GM12874 (cell line): ENCODE data around the gene NSFL1C.

ENCODE experiments used
- TF ChIP-seq, protein P1 (sequence below): IDR thresholded peaks from 2 replicates; pipeline ENCODE4 v1.5.1; 2011; ENCODE audit warnings: low read depth, mild to moderate bottlenecking, control low read depth, low read length, moderate library complexity; ENCODE audit not compliant: insufficient read depth

Gene NSFL1C

DNA sequence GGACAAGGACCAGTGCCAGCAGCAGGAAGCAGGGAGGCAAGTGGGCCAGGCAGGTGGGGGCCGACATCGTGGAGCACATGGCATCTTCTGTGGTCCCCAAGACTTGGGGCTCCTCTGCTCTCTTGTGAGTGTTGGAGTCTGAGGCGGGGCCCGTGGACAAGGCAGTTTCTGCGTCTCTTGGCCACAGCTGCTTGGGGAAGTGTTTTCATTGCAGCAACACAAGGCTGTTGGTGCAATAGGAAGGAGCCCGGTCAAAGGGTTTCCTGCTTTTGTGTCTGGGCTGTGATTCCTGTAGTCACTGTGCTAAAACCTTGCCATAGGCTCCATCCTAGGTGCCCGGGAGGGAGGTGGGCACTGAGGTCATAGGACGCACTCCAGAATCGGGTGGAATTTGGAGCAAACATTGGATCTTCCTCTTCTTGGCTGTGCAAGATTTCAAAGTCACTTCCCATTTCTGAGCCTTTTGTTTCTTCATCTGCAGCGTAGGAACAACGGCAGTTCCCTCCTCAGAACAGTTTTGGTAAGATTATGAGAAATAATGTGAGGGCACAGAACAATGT is 24.7 kb upstream of the NSFL1C start, which contains the start of gene SIRPB2:
Gene SIRPB2, minus strand, starts transcription at position 140 of the 560 bp plus-strand sequence. Its CDS starts 61 bp downstream, at position 79.
- TF ChIP-seq, protein P1, sequence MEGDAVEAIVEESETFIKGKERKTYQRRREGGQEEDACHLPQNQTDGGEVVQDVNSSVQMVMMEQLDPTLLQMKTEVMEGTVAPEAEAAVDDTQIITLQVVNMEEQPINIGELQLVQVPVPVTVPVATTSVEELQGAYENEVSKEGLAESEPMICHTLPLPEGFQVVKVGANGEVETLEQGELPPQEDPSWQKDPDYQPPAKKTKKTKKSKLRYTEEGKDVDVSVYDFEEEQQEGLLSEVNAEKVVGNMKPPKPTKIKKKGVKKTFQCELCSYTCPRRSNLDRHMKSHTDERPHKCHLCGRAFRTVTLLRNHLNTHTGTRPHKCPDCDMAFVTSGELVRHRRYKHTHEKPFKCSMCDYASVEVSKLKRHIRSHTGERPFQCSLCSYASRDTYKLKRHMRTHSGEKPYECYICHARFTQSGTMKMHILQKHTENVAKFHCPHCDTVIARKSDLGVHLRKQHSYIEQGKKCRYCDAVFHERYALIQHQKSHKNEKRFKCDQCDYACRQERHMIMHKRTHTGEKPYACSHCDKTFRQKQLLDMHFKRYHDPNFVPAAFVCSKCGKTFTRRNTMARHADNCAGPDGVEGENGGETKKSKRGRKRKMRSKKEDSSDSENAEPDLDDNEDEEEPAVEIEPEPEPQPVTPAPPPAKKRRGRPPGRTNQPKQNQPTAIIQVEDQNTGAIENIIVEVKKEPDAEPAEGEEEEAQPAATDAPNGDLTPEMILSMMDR: no peak

DNA sequence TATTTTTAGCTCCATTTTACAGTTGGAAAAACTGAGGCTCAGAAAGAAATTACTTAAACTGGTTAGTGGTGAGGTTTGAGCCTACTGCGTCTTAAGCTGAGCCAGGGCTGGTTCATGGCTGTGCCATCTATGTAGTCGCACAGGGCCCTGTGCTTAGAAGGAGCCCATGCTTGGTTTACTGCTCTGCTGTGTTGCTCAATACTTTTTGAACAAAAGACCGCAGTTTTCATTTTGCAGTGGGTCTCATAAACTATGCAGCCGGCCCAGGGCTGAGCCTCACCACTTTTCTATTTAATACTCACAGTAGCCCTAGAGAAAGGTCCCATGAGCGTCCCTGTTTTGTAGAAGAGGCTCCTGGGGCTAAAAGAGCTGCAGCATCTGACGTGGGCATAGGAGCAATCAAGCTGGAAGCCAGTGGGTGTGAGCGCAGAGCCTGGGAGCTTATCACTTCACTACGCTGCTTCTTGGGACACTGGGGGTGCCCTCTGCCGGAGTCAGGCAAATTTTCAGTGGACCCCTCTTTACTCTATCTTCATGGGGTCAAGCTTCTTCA is 24.1 kb upstream of the NSFL1C start:
- TF ChIP-seq, protein P1: no peak

DNA sequence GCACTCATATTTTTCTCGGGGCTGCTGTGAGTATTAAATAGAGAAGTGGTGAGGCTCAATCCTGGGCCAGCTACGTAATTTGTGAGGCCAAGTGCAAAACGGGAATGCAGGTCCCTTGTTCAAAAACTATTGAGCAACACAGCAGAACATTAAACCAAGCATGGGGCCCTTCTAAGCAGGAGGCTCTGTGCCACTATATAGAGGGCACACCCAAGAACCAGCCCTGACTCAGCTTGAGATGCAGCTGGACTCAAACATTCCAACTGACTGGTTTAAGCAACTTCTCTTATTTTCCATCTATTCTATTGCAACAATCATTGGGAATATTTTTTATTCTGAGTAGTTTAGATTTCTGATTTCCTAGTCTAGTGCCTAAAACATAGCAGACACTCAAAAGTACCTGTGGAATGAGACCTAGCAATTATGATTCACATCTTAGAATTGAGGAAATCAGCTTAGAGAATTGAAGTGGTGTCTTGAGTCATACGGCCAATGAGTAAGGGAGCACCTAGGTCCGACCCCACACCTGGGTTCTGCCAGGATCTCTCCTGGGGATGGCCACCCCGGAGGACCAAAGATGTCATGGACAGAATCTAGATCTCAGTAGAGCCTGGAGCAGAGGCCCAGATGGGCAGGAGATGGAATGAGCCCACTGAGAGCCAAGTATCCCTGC is 23.3 kb upstream of the NSFL1C start:
- TF ChIP-seq, protein P1: no peak

DNA sequence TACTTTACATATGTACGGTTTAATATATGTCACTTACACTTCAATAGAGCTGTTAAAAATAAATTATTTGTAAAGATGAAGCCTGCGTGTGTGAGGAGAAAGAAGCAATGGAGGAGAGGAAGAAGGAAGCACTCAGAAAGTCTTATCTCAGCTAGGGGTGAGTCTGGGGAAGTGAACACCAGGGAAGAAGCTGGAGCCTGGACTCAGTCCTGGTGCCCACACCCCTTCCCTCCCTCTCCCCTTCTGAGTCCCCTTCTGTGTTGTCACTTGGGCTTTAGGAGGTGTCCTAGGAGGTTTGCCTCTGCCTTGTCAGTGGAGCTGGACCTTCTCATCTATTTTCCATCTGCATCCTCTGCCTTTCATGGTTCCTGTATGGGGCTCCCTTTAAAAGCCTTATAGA is 22.7 kb upstream of the NSFL1C start:
- TF ChIP-seq, protein P1: no peak

DNA sequence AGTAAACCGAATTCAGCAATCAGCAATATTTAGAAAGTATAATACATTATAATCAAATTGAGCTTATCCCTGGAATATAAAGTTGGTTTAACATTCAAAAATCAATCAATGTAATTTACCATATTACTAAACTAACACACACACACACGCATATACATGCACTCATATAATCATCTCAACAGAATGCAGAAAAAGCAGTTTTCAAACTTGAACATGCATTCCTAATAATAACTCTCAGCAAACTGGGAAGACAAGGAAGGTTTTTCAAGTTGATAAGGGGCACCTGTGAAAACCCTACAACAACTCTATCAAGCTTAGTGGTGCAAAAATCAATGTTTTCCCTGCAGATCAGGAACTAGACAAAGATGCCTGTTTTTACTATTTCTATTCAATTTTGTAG is 19.9 kb upstream of the NSFL1C start:
- TF ChIP-seq, protein P1: no peak

DNA sequence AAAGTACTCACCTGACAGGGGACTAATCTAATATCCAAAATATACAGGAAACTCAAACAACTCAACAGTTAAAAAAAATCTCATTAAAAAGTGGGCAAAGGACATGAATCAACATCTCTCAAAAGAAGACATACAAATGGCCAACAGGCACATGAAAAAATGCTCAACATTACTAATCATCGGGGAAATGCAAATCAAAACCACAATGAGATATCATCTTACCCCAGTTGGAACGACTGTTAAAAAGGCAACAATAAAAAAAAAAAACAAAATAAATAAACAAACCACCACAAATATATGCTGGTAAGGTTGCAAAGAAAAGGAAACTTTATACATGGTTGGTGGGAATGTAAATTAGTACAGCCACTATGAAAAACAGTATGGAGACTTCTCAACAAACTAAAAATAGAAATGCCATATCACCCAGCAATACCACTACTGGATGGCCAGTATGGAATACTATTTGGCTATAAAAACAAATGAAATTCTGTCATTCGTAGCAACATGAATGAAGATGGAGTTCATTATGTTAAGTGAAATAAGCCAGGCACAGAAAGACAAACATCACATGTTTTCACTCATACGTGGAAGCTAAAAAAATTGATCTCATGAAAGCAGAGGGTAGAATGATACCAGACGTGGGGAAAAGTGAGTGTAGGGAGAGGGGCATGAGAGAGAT is 17.9 kb upstream of the NSFL1C start:
- TF ChIP-seq, protein P1: no peak
